Mesothelial cell of epicardium (in vitro differentiated cells): ENCODE data around the gene MED25. TPM values are rescaled to one million over a fixed set of nuclear protein-coding genes. Genes with fewer than 3 reads are reported as not detected.

ENCODE experiments used
- DNase-seq, 2 experiments: peaks; one replicate each; pipeline ENCODE4 v3.0.0; 2021; ENCODE audit warnings: low spot score in 2 of 2; ENCODE audit not compliant: unreplicated experiment in 2 of 2
- H3K27ac Mint-ChIP-seq: 2 replicates; pipeline ENCODE4 v1.8.0; 2021; ENCODE audit warnings: mixed read lengths
- H3K27me3 Mint-ChIP-seq: 2 replicates; pipeline ENCODE4 v1.8.0; 2021; ENCODE audit warnings: low read depth, mixed read lengths
- H3K36me3 Mint-ChIP-seq: 2 replicates; pipeline ENCODE4 v1.8.0; 2021; ENCODE audit warnings: mixed read lengths
- H3K4me1 Mint-ChIP-seq: 2 replicates; pipeline ENCODE4 v1.8.0; 2021; ENCODE audit warnings: mixed read lengths
- H3K4me3 Mint-ChIP-seq: 2 replicates; pipeline ENCODE4 v1.8.0; 2021; ENCODE audit warnings: mild to moderate bottlenecking, moderate library complexity, mixed read lengths
- H3K9me3 Mint-ChIP-seq: 2 replicates; pipeline ENCODE4 v1.8.0; 2021; ENCODE audit warnings: mixed read lengths
- total RNA-seq: library from RNA; stranded (reverse); gene quantifications from 3 replicates; pipeline ENCODE4 v1.2.1, GENCODE V29; 2021
- TF ChIP-seq, protein P1 (sequence below): fragments of 200-600 bp; sonication (generic); IDR thresholded peaks from one replicate; pipeline ENCODE4 v1.5.0; 2021; ENCODE audit warnings: antibody characterized with exemption; ENCODE audit not compliant: unreplicated experiment

Gene MED25
- total RNA-seq, 1 donor from 2014 or later = 103 TPM

- DNase-seq = no peak
- no peaks in the 10 kb centered on the region for H3K9me3 Mint-ChIP-seq
- peaks cover 47% of the 10 kb centered on the region for H3K36me3 Mint-ChIP-seq
- H3K27ac Mint-ChIP-seq = no peak overlapping the region
- no peak overlapping the region for H3K4me3 Mint-ChIP-seq
- TF ChIP-seq, protein P1, sequence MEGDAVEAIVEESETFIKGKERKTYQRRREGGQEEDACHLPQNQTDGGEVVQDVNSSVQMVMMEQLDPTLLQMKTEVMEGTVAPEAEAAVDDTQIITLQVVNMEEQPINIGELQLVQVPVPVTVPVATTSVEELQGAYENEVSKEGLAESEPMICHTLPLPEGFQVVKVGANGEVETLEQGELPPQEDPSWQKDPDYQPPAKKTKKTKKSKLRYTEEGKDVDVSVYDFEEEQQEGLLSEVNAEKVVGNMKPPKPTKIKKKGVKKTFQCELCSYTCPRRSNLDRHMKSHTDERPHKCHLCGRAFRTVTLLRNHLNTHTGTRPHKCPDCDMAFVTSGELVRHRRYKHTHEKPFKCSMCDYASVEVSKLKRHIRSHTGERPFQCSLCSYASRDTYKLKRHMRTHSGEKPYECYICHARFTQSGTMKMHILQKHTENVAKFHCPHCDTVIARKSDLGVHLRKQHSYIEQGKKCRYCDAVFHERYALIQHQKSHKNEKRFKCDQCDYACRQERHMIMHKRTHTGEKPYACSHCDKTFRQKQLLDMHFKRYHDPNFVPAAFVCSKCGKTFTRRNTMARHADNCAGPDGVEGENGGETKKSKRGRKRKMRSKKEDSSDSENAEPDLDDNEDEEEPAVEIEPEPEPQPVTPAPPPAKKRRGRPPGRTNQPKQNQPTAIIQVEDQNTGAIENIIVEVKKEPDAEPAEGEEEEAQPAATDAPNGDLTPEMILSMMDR = no peak
- H3K4me1 Mint-ChIP-seq = no peaks in the 10 kb centered on the region
- H3K27me3 Mint-ChIP-seq = no peaks in the 10 kb centered on the region
Measured at GRCh38 chr19:49836176-49837008, 18.3 kb downstream of the MED25 start.

GRCh38 chr19:49837009-49837310, 18.9 kb downstream of the MED25 start:
- Mint-ChIP-seq H3K27me3 (no peaks in the 10 kb centered on the region), H3K4me3 (no peak overlapping the region), H3K9me3 (no peaks in the 10 kb centered on the region), H3K27ac (no peak overlapping the region), H3K4me1 (no peaks in the 10 kb centered on the region), H3K36me3 (peaks cover 47% of the 10 kb centered on the region)
- DNase-seq = no peak
- TF ChIP-seq, protein P1 = no peak

- no peak overlapping the region for H3K4me3 Mint-ChIP-seq
- no peak overlapping the region for H3K27ac Mint-ChIP-seq
- DNase-seq = no peak
- no peaks in the 10 kb centered on the region for H3K4me1 Mint-ChIP-seq
- no peaks in the 10 kb centered on the region for H3K9me3 Mint-ChIP-seq
- H3K36me3 Mint-ChIP-seq = peaks cover 45% of the 10 kb centered on the region
- TF ChIP-seq, protein P1 = no peak
- H3K27me3 Mint-ChIP-seq = no peaks in the 10 kb centered on the region
Measured at GRCh38 chr19:49837425-49837824, 19.3 kb downstream of the MED25 start.

- no peak overlapping the region for H3K27ac Mint-ChIP-seq
Measured at GRCh38 chr19:49838885-49839588, 20.9 kb downstream of the MED25 start.

GRCh38 chr19:49839713-49840112, 21.6 kb downstream of the MED25 start:
- no peaks in the 10 kb centered on the region for H3K9me3 Mint-ChIP-seq
- TF ChIP-seq, protein P1 = no peak

More at GRCh38 chr19:49838885-49839588, 20.9 kb downstream of the MED25 start:
- Mint-ChIP-seq H3K36me3 (peaks cover 42% of the 10 kb centered on the region), H3K4me3 (no peak overlapping the region), H3K9me3 (no peaks in the 10 kb centered on the region), H3K4me1 (no peaks in the 10 kb centered on the region), H3K27me3 (no peaks in the 10 kb centered on the region)
- no peak for DNase-seq
- TF ChIP-seq, protein P1 = no peak

More at GRCh38 chr19:49839713-49840112, 21.6 kb downstream of the MED25 start:
- Mint-ChIP-seq H3K4me3 (no peak overlapping the region), H3K4me1 (no peaks in the 10 kb centered on the region), H3K36me3 (peaks cover 40% of the 10 kb centered on the region), H3K27ac (no peak overlapping the region), H3K27me3 (no peaks in the 10 kb centered on the region)
- DNase-seq = no peak
